H1 (cell line): Measurements from ENCODE around the gene NLRX1. TPM values are rescaled to one million over a fixed set of nuclear protein-coding genes. Genes with fewer than 3 reads are reported as not detected.

Experiments used
- CTCF ChIA-PET: fragments of 300-600 bp; sonication (Branson Sonifier 250); formaldehyde crosslinking; loops from one replicate; lab custom pipeline; 2021; ENCODE audit not compliant: partially characterized antibody; lab: Charles Lee
- POLR2A ChIA-PET: fragments of 300-600 bp; sonication (Branson Sonifier 250); formaldehyde crosslinking; loops from one replicate; lab custom pipeline; 2021; ENCODE audit warnings: inconsistent platforms; ENCODE audit not compliant: partially characterized antibody; lab: Charles Lee
- DNase-seq, 2 experiments: peaks; one replicate each; pipeline versions ENCODE4 v3.0.0 to v3.0.0-alpha.2; 2010 to 2022; ENCODE audit warnings: low spot score in 2 of 2, low read depth in 1 of 2, mixed read lengths in 1 of 2
- FAIRE-seq: peaks from 2 replicates; lab custom pipeline; 2011; peaks lifted over from hg19 to GRCh38; lab: Jason Lieb, UNC
- H2AFZ ChIP-seq: 2 replicates; pipeline ENCODE4 v1.8.1; 2012; ENCODE audit warnings: low read length, inconsistent platforms
- H2AK5ac ChIP-seq: 2 replicates; pipeline ENCODE4 v1.6.1; 2013; ENCODE audit warnings: low read depth, low read length
- H2BK120ac ChIP-seq: replicated peaks from 2 replicates; pipeline ENCODE3; 2013; ENCODE audit warnings: low read depth, low read length, inconsistent platforms
- H2BK12ac ChIP-seq: 2 replicates; pipeline ENCODE4 v1.6.1; 2013; ENCODE audit warnings: low read depth, low read length
- H2BK15ac ChIP-seq: 2 replicates; pipeline ENCODE4 v1.6.1; 2013; ENCODE audit warnings: low read length
- H2BK20ac ChIP-seq: 2 replicates; pipeline ENCODE4 v1.6.1; 2013; ENCODE audit warnings: low read length
- H2BK5ac ChIP-seq: 2 replicates; pipeline ENCODE4 v1.6.1; 2013; ENCODE audit warnings: low read depth, low read length
- H3K14ac ChIP-seq: 2 replicates; pipeline ENCODE4 v1.6.1; 2013; ENCODE audit warnings: inconsistent platforms; ENCODE audit not compliant: insufficient read length
- H3K18ac ChIP-seq: 2 replicates; pipeline ENCODE4 v1.6.1; 2013; ENCODE audit warnings: low read length; ENCODE audit errors: extremely low read depth
- H3K23ac ChIP-seq: 2 replicates; pipeline ENCODE4 v1.6.1; 2013; ENCODE audit warnings: inconsistent platforms; ENCODE audit not compliant: insufficient read length
- H3K23me2 ChIP-seq: 2 replicates; pipeline ENCODE4 v1.6.1; 2013; ENCODE audit warnings: low read depth, low read length
- H3K27ac ChIP-seq: 2 replicates; pipeline ENCODE4 v1.6.1; 2011; ENCODE audit warnings: low read depth, low read length, inconsistent platforms
- H3K27me3 ChIP-seq, 4 experiments: replicated peaks in 1 of 4; 1 replicate in 1 of 4; 2 replicates in 3 of 4; pipeline versions ENCODE4 v1.6.1 to v1.8.1; 2011 to 2013; ENCODE audit warnings: low read length in 3 of 4, mild to moderate bottlenecking in 3 of 4, inconsistent platforms in 2 of 4, mixed read lengths in 2 of 4, moderate library complexity in 1 of 4; ENCODE audit not compliant: control insufficient read depth in 3 of 4, insufficient read depth in 3 of 4; ENCODE audit errors: extremely low read depth in 1 of 4
- H3K36me3 ChIP-seq, 4 experiments: 2 replicates each; pipeline versions ENCODE4 v1.6.1 to v1.8.1; 2011 to 2013; ENCODE audit warnings: mild to moderate bottlenecking in 4 of 4, low read length in 3 of 4, moderate library complexity in 2 of 4, control low read depth in 1 of 4, inconsistent platforms in 1 of 4; ENCODE audit not compliant: insufficient read depth in 4 of 4, control insufficient read depth in 2 of 4
- H3K4ac ChIP-seq: replicated peaks from 2 replicates; pipeline ENCODE3; 2013; ENCODE audit warnings: low read length, low read depth, mixed read lengths, inconsistent platforms; ENCODE audit not compliant: insufficient read length
- H3K4me1 ChIP-seq, 4 experiments: replicated peaks in 1 of 4; 1 replicate in 1 of 4; 2 replicates in 3 of 4; pipeline versions ENCODE4 v1.6.1 to v1.8.1; 2011 to 2013; ENCODE audit warnings: low read length in 3 of 4, inconsistent platforms in 2 of 4, mixed read lengths in 1 of 4; ENCODE audit not compliant: insufficient read depth in 4 of 4, control insufficient read depth in 3 of 4
- H3K4me2 ChIP-seq, 2 experiments: 2 replicates each; pipeline versions ENCODE4 v1.6.1 to v1.8.1; 2011 to 2013; ENCODE audit warnings: low read depth in 2 of 2, low read length in 2 of 2, control low read depth in 1 of 2, inconsistent platforms in 1 of 2, mild to moderate bottlenecking in 1 of 2; ENCODE audit not compliant: insufficient read depth in 1 of 2
- H3K4me3 ChIP-seq, 4 experiments: fragments of 200-600, 300-600 bp in 1 of 4; sonication (generic), shearing (Covaris generic), sonication (Bioruptor Twin) in 1 of 4; 2 replicates each; pipeline versions ENCODE4 v1.5.1 to v1.8.1; 2011 to 2016; ENCODE audit warnings: low read length in 4 of 4, low read depth in 3 of 4, control low read depth in 2 of 4, inconsistent platforms in 2 of 4, mild to moderate bottlenecking in 2 of 4, mixed read lengths in 1 of 4, moderate library complexity in 1 of 4; ENCODE audit not compliant: insufficient read depth in 2 of 4; ENCODE audit errors: extremely low read depth in 1 of 4
- H3K56ac ChIP-seq: replicated peaks from 2 replicates; pipeline ENCODE3; 2013; ENCODE audit warnings: low read depth, mild to moderate bottlenecking, mixed read lengths, low read length, inconsistent platforms; ENCODE audit not compliant: insufficient read length
- H3K79me1 ChIP-seq: 2 replicates; pipeline ENCODE4 v1.6.1; 2013; ENCODE audit warnings: low read depth, low read length, control low read depth
- H3K79me2 ChIP-seq, 2 experiments: 2 replicates each; pipeline versions ENCODE4 v1.6.1 to v1.8.1; 2012 to 2013; ENCODE audit warnings: low read length in 2 of 2, mild to moderate bottlenecking in 2 of 2, inconsistent platforms in 1 of 2; ENCODE audit not compliant: insufficient read depth in 2 of 2, control insufficient read depth in 1 of 2
- H3K9ac ChIP-seq, 4 experiments: replicated peaks in 1 of 4; 1 replicate in 1 of 4; 2 replicates in 3 of 4; pipeline versions ENCODE4 v1.6.1 to v1.8.1; 2011 to 2013; ENCODE audit warnings: low read depth in 3 of 4, low read length in 3 of 4, control low read depth in 2 of 4, mild to moderate bottlenecking in 2 of 4, moderate library complexity in 2 of 4, inconsistent platforms in 1 of 4; ENCODE audit errors: extremely low read depth in 1 of 4
- H3K9me3 ChIP-seq, 2 experiments: 2 replicates each; pipeline versions ENCODE4 v1.6.1 to v1.8.1; 2012 to 2013; ENCODE audit warnings: mild to moderate bottlenecking in 2 of 2, moderate library complexity in 2 of 2, control low read depth in 1 of 2, inconsistent platforms in 1 of 2, low read depth in 1 of 2, low read length in 1 of 2, mixed read lengths in 1 of 2; ENCODE audit not compliant: insufficient read depth in 2 of 2
- H4K20me1 ChIP-seq, 2 experiments: replicated peaks in 1 of 2; 2 replicates each; pipeline versions ENCODE3 to v1.8.1; 2011 to 2013; ENCODE audit warnings: inconsistent platforms in 2 of 2, low read length in 2 of 2, mild to moderate bottlenecking in 1 of 2; ENCODE audit not compliant: insufficient read depth in 2 of 2, control insufficient read depth in 1 of 2
- H4K5ac ChIP-seq: 2 replicates; pipeline ENCODE4 v1.6.1; 2013; ENCODE audit warnings: low read length, low read depth, mixed read lengths, inconsistent platforms; ENCODE audit not compliant: insufficient read length
- H4K8ac ChIP-seq: 2 replicates; pipeline ENCODE4 v1.8.0; 2013; ENCODE audit warnings: mild to moderate bottlenecking, moderate library complexity, low read length, inconsistent platforms; ENCODE audit not compliant: insufficient read depth; ENCODE audit errors: extremely low read depth
- H4K91ac ChIP-seq: replicated peaks from 2 replicates; pipeline ENCODE3; 2013; ENCODE audit warnings: low read length, mixed read lengths, inconsistent platforms; ENCODE audit not compliant: insufficient read length
- E2F6 ChIP-seq: IDR thresholded peaks from 2 replicates; pipeline ENCODE4 v1.6.1; 2012; ENCODE audit warnings: inconsistent platforms
- FOSL1 ChIP-seq: IDR thresholded peaks from 2 replicates; pipeline ENCODE4 v1.6.1; 2011; ENCODE audit warnings: mild to moderate bottlenecking, low read depth, low read length, moderate library complexity; ENCODE audit not compliant: insufficient read depth
- GTF2F1 ChIP-seq: IDR thresholded peaks from 2 replicates; pipeline ENCODE4 v1.6.1; 2012; ENCODE audit warnings: low read depth, low read length, improper control_type of control experiment, borderline replicate concordance
- KDM4A ChIP-seq: IDR thresholded peaks from one replicate; pipeline ENCODE4 v1.7.1; 2012; ENCODE audit warnings: low read depth, mild to moderate bottlenecking, moderate library complexity, low read length, inconsistent platforms; ENCODE audit not compliant: severe bottlenecking
- NANOG ChIP-seq: IDR thresholded peaks from 2 replicates; pipeline ENCODE4 v1.6.1; 2011; ENCODE audit warnings: low read length, low read depth, mild to moderate bottlenecking, inconsistent platforms; ENCODE audit not compliant: insufficient read depth, poor library complexity, severe bottlenecking
- POU5F1 ChIP-seq: IDR thresholded peaks from 2 replicates; pipeline ENCODE4 v1.6.1; 2011; ENCODE audit warnings: low read depth, mild to moderate bottlenecking, low read length, moderate library complexity
- SP2 ChIP-seq: IDR thresholded peaks from 2 replicates; pipeline ENCODE4 v1.6.1; 2012; ENCODE audit warnings: mild to moderate bottlenecking, low read length, inconsistent platforms
- WGBS, 2 experiments: shearing (Covaris generic) in 1 of 2; methylation state at CpG; one replicate each; pipeline versions ENCODE4 v1.1.6 to v1.1.7; 2013 to 2015; ENCODE audit warnings: low lambda C conversion rate in 2 of 2, mixed read lengths in 2 of 2, inconsistent platforms in 1 of 2, low coverage in 1 of 2, missing lambda C conversion rate in 1 of 2; ENCODE audit not compliant: insufficient replicate concordance in 2 of 2, insufficient coverage in 1 of 2, insufficient read length in 1 of 2; ENCODE audit errors: extremely low coverage in 1 of 2, missing lambda C conversion rate in 1 of 2; 5-methylcytosine and 5-hydroxymethylcytosine counted together
- polyA plus RNA-seq, 7 experiments: library from polyadenylated mRNA; depleted of rRNA in 3 of 7; stranded (reverse) in 5 of 7; unstranded in 2 of 7; fragments of >200 nt in 5 of 7; fragments of 200-250 nt in 2 of 7; gene quantifications; 1 replicate in 5 of 7; 2 replicates in 1 of 7; 4 replicates in 1 of 7; pipeline versions ENCODE4 v1.2.1 to v1.2.3, GENCODE V29; 2011 to 2013; ENCODE audit warnings: missing spikeins in 2 of 7, mixed read lengths in 2 of 7
- total RNA-seq: library from RNA; stranded (reverse); fragmentation: NEBNext Ultra II Directional; extraction: Animal tissue kit (Norgen Biotek cat#: 25700); gene quantifications from 2 replicates; pipeline ENCODE4 v1.2.1, GENCODE V29; 2021

NLRX1 gene
- total and polyA plus RNA-seq, 2 of the 8 experiments (the other 6 are each of a cell fraction or from before 2014, with no cell fraction given), result 13.2 to 18.6 TPM

- peak overlapping the region; percentile 70 to 74 for H3K4me2 ChIP-seq
- peak overlapping the region; percentile 70 for H2AFZ ChIP-seq
- no peak overlapping the region for H2BK5ac ChIP-seq
- H2BK12ac ChIP-seq, result peak overlapping the region; percentile 83
- H3K4me3 ChIP-seq, result peak overlapping the region; percentile 50 to 91 (median 58)
- H3K14ac ChIP-seq, result no peak overlapping the region
- peak overlapping the region; percentile 85 for H4K5ac ChIP-seq
- H2BK15ac ChIP-seq, result peak overlapping the region; percentile 63; the same call in 1 of the 2 replicates
- H3K79me1 ChIP-seq, result peaks cover 7% of the 10 kb centered on the region; the same call in 1 of the 2 replicates
- peak overlapping the region; percentile 17 for H3K56ac ChIP-seq
- no peak for DNase-seq
- H2BK20ac ChIP-seq, result no peak overlapping the region
- no peaks in the 10 kb centered on the region for H3K9me3 ChIP-seq
- no peak overlapping the region for H4K8ac ChIP-seq
- peaks cover 7 to 24% of the 10 kb centered on the region in 2 experiments for H3K79me2 ChIP-seq
- no peak for TF ChIP-seq GTF2F1
- TF ChIP-seq POU5F1, result no peak
- no peak for TF ChIP-seq KDM4A
- TF ChIP-seq FOSL1, result no peak
- TF ChIP-seq SP2, result no peak
- no peak for TF ChIP-seq E2F6
- TF ChIP-seq NANOG, result no peak
- peaks cover 5% of the 10 kb centered on the region; the same call in 1 of the 2 replicates for H3K23me2 ChIP-seq
- H3K4ac ChIP-seq, result peak overlapping the region; percentile 61
- peak overlapping the region in 3 of 4 experiments; percentile 52 to 66 (median 60); a peak in 5 of 7 replicates for H3K9ac ChIP-seq
- peak overlapping the region; percentile 40; the same call in 1 of the 2 replicates for H3K27ac ChIP-seq
- peak overlapping the region; percentile 49; the same call in 1 of the 2 replicates for H3K18ac ChIP-seq
- FAIRE-seq, result no peak
- CTCF ChIA-PET, result interaction anchor here (1.1 to 4.9 kb wide), 3 partner anchors 13 to 35 kb away, joined by 3 to 26 read pairs (median 4); partner anchors contain the start of genes C2CD2L and HMBS
- no peak overlapping the region for H3K23ac ChIP-seq
- H4K91ac ChIP-seq, result no peak overlapping the region
- H4K20me1 ChIP-seq, result peaks cover 0 to 7% of the 10 kb centered on the region in 2 experiments
- no peaks in the 10 kb centered on the region for H3K27me3 ChIP-seq
- peaks cover 0 to 7% (median 4%) of the 10 kb centered on the region in 4 experiments; a peak in 3 of 8 replicates for H3K36me3 ChIP-seq
- H2AK5ac ChIP-seq, result peak overlapping the region; percentile 25; the same call in 1 of the 2 replicates
- POLR2A ChIA-PET, result interaction anchor here (0.9 to 4.9 kb wide), 14 partner anchors 9 to 200 kb away, joined by 3 to 42 read pairs (median 5); partner anchors contain the start of genes ABCG4, C2CD2L, CBL and DPAGT1
- H3K4me1 ChIP-seq, result peaks cover 4 to 10% (median 6%) of the 10 kb centered on the region in 4 experiments; a peak in 6 of 7 replicates
- WGBS, 2 experiments, result 74% methylated on average over 5 of the region's 5 CpGs; no CpG with 5 or more reads in 1 of the 2 experiments
- peak overlapping the region; percentile 3 for H2BK120ac ChIP-seq
Observed at GRCh38 chr11:119120639-119121007, 47.9 kb upstream of the NLRX1 start.
